HG03066 (cell line): Measurements from ENCODE around the gene GCAT.

ENCODE experiments used
- ATAC-seq: cut with Tn5 transposase; IDR thresholded peaks from one replicate; pipeline ENCODE4 v1.9.1; 2021; ENCODE audit warnings: low read depth; ENCODE audit not compliant: unreplicated experiment

GCAT gene

DNA sequence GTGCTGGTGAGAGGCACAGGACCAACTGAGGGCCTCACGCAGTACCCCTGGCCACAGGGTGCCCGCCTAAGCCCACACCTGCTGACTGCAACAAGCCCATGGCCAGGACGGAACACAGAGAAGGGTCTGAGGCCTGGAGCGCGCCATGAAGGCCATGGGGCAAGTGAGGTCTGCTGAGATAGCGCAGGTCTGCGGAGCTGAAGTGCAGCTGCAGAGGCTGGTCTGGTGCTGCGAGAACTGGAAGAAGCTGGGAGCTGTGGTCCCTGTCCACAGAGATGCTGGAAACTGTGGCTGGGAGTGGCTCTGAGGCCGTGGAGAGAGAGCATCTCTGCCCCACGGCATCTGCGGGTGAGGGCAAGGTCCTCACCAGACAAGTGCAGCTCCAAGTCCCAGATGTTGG is 23.7 kb downstream of the GCAT start:
- ATAC-seq: no peak

DNA sequence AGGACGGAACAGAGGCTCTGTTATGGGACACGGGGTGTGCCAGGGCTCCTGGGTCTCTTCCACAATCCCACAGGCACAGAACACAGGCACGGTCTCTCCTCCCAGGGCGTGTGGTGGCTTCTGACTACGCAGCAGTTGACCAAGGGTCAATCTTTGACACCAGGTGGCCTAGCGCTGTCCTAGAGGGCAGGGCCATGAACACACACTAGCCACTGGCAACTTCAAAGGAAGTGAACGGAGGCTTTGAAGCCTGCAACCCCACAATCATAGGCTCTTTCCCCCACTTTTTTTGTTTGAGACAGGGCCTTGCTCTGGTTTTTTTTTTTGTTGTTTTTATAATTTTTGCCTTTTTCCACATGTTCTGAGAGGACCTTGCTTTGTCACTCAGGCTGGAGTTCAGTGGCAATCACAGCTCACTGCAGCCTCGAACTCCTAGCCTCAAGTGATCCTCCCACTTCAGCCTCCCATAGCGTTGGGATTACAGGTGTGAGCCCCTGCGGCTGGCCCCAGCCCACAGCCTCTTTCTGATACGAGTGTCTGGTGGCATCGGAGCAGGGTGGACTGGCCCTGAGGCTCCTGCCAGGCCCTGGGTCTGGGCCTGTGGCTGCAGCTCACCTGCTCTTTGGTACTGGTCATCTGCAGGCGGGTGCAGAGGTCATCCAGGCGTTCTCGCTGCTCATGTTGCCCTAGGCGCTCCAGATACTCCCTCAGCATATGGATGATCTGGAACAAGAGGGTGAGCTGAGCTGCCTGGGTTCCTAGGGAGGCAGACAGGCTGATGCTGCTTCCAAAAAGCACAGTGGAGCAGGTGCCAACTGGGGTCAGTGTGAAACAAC is 24.5 kb downstream of the GCAT start:
- no peak for ATAC-seq

DNA sequence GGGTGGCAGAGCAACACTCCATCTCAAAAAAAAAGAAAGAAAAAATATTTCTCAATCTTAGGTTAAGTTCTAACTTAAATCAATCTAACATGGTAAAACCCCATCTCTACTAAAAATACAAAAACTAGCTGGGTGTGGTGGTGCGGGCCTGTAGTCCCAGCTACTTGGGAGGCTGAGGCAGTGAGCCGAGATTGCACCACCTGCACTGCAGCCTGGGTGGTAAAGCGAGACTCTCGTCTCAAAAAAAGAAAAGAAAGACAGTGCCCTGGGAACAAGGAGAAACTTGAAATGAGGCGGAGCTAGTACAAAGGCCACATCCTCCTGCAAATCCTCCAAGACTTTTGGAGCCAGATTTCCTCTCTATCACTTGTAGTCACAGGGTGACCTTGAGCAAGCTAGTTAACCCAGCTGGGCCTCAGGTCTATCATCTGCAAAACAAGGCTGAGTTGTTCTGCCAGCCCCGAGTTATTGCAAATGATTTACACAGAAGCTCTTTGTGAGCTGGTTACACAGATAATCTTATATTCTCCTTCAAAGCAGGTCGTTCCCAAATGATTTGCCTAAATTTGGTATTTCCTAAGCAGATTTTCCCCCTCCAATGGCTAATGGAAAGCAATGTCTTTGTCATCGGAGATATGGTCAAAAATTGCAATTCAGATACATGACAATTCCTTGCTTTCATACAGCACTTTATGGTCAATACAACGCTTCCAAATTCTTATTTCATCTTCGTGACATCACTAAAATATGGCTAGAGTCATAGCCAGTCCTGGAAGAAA is 34.5 kb downstream of the GCAT start:
- ATAC-seq: no peak

DNA sequence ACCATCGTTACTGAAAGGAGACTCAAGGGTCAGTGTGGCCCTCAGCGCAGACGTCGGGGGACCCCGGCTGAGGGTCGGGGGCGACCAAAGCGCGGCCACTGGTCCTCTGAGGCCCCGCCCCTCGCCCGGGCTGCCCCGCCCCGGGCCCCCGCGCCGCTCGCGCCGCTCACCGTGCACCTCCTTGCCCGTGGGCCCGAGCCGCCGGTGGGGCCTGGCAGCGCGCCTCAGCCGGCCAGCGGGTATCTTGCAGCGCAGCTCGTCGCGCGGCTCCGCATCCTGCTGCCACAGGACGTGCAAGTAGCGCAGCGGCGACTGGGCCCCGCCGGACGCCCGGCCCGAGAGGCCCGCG is 36.0 kb downstream of the GCAT start:
- ATAC-seq: peak; percentile 29

GRCh38 chr22:37844904-37845329 is 37.2 kb downstream of the GCAT start:
- no peak for ATAC-seq

- ATAC-seq: no peak
These were observed 38.7 kb downstream of the GCAT start for GRCh38 chr22:37846433-37846832.

DNA sequence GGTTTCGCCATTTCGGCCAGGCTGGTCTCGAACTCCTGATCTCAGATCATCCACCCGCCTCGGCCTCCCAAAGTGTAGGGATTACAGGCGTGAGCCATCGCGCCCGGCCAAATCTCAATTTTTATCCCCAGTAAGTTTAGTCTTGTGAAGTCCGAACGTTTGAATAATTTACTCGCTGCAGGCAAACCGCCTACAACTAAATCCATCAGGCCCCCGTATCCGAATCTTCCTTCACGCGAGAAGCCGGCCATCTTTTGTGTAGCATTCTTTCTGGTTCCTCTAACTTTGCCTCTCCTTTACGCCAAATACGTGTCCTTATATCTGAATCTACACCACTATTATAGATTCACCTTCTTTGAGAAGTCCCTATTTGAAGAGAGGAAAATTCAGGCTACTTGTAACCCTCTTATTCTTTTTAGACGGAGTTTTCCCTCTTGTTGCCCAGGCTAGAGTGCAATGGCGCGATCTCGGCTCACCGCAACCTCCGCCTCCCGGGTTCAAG is 40.9 kb downstream of the GCAT start:
- no peak for ATAC-seq

DNA sequence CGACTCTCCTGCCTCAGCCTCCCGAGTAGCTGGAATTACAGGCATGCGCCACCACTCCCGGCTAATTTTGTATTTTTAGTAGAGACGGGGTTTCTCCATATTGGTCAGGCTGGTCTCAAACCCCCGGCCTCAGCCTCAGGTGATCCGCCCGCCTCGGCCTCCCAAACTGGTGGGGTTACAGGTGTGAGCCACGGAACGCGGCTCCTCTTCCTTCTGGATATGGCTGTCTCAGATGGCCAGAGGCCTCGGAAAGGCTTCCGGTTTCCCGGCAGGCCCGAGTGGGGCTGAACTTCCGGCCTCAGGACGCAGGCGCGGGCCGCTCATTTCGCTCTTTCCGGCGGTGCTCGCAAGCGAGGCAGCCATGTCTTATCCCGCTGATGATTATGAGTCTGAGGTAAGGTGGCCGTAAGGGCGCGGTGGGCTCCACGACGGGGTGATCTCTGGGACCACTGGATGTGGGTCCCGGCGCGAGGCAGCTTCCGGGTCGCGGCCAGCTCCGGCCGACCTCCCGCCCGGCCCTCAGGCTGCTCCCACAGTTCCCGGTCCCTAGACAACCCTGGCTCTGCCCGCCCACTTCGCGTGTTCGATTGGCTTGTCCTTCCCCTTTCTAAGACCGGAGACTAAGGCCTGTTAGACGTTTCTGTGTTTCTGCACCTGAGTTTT is 41.5 kb downstream of the GCAT start, which contains the start of gene EIF3L:
Gene EIF3L (plus strand): TSS at position 331 of the 663 bp plus-strand sequence. CDS start 31 bp downstream, at position 362.
- peak; percentile 62 for ATAC-seq

- no peak for ATAC-seq
These were observed 43.1 kb downstream of the GCAT start for GRCh38 chr22:37850801-37851200.

DNA sequence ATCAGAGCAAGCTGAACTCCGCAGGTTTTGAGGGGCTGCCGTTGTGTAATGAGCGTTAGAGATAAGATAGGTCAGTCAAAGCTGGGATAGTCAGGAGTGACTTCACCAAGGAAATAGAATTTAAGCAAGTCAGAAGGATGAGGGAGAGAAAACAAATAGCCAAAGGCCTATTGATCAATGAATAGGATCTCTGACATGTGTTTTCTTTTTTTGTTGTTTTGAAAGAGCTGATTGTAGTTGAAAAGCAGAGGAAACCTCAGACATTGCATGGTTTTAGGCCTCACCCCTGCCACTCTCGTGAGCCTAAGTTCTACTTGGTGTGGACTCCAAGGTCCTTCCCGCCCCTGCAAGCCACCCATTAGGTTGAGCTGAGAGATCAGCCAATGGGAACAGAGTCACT is 44.7 kb downstream of the GCAT start:
- ATAC-seq: no peak

- ATAC-seq: no peak
These were observed 47.2 kb downstream of the GCAT start for GRCh38 chr22:37854946-37855345.

GRCh38 chr22:37855462-37855861 is 47.7 kb downstream of the GCAT start:
- ATAC-seq: no peak

DNA sequence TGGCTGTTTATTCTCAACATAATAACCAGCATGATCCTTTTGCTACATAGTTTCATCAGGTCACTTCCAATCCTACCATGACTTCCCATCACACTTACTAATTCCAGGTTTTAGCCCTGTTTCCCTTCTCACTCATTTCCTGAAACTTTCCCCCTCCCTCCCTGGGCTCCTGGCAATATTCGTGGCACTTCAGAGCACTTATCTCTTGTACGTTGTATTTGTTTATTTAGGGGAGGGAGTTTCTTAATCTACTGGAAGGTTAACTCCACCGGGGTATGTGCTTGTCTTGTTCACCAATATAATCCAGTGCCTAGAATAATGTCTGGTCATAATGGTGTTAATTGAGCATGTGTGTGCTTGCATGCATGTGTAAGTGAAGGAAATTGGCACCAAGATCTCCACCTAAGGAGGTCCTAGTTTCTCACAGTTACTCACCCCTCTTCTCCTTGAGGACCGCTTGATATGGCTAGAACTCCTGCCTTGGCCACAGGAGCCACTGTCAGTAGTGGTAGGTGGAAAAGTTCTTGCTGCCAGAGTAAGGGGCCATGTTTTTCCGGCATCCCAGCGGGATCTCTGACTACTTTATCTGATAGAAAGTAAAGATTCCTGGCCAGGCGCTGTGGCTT is 53.2 kb downstream of the GCAT start:
- ATAC-seq: no peak

DNA sequence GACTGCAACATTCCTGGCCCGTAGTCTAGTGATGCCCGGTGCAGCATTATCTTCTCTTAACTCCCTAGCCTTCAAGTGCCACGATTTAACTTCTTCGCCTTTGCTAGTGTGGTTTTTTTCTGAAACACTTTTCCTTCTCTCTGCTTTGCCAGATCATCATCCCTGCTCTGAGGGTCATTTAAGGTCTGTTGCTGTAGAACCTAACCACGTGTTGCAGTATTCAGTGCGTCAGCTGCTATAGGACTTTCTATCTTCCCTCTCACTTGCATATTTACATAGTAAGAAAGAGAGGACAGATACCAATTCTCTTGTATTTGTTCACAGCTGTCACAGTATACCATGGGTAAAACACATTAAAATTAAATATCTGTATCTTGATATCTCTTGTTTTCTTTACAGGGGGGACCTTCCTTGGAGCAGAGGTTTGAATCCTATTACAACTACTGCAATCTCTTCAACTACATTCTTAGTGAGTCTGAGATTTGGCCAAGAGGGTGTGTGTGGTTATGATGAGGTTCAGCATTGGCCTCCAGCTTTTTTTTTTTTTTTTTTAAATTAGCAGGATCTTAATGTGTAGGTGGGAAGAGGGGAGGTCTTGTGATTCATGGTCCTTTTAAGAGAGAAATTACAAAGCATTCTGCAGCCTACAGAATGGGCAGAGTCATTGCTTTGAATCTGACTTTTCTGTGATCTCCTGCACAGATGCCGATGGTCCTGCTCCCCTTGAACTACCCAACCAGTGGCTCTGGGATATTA is 55.0 kb downstream of the GCAT start:
- no peak for ATAC-seq

- ATAC-seq: no peak
These were observed 57.8 kb downstream of the GCAT start for GRCh38 chr22:37865510-37865909.
